NOMO-1 treated with DMSO at 0.1 percent for 48 hours (cell line): ENCODE measurements around the gene ANKRD55.
A peak's percentile ranks its signal among the peaks of the same experiment; 100 is the strongest.

Experiments
- DNase-seq: peaks from one replicate; lab custom pipeline; 2025; ENCODE audit not compliant: unreplicated experiment; lab: John Stamatoyannopoulos, UW

Gene ANKRD55

GRCh38 chr5:56054666-56055065 is 178.5 kb downstream of the ANKRD55 start:
- no peak for DNase-seq

DNA sequence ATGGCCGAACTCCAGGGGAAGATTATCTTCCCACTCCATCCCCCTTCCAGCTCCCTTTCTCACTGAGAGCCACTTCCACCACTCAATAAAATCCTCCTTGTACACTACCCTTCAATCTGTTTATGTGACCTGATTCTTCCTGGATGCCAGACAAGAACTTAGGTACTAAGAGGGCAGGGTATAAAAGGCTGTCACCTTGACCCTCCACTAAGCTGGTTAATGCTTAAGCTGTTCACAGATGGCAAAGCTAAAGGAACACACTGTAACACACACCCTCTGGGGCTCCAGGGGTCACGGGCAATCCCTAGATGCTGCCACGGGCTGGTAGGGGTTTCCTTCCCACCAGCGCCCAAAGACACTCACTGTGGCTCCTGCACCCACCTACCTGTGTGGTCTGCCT is 179.8 kb downstream of the ANKRD55 start:
- no peak for DNase-seq

DNA sequence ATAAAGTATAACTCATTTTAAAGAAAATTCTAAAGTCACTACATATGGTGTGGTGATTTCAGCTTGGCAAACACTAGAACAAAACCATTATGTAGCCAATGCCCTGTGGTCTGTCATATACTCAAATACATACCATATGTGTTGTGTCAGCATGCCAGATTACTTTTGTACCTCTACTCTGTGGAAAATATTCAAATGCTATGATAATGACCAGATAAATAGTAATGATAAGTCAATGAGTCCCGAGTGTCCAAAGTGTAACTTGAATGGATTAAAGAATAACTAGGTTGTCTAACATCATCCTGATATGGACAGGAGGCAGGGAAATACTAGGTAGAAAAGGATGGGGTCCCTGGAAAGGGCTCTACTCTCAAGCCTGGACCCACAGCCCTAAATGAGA is 180.4 kb downstream of the ANKRD55 start:
- no peak for DNase-seq

DNA sequence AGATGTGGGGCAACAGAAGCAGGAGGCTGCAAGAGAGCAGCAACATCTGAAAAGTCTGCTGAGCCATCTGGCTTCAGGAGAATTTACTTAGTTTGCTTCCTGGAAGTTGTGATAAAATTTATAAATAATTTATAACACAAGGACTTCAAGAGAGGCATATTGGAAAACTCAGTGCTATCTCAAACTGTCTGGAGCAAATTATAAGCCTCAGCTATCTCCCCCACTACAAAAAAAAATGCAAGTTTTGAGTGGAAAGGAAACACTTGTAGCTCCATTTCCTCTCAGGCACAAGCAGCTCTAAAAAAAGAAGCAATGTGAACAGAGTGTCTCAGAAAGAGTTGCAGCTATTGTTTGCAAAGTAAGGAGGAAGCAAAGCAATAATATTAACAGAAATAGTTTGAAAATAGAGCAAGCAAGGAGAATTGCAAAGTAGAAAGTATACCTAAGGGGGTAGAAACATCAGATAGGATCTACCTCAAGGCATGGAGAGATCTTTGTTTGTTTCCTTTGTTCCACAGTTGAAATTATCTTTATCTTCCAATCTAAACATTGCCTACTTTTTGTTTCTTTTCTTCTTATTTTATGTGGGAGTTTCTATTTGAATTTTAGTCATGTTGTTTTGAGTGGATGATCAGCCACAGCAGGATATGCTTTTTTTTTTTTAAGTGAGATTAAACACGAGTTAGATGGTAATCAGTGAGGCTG is 182.4 kb downstream of the ANKRD55 start:
- peak; percentile 28 for DNase-seq
